Muscle of leg (tissue), 11 donors: Measurements from ENCODE around the gene PDE7B. TPM values are rescaled to one million over a fixed set of nuclear protein-coding genes. Genes with fewer than 3 reads are reported as not detected.

Experiments used
- DNase-seq: peaks from one replicate; pipeline ENCODE4 v3.0.0; 2013
- H3K27ac ChIP-seq: one replicate; pipeline ENCODE4 v1.5.1; 2013; ENCODE audit warnings: mild to moderate bottlenecking, low read length, control low read depth
- H3K27me3 ChIP-seq: one replicate; pipeline ENCODE4 v1.6.1; 2013; ENCODE audit warnings: low read length; ENCODE audit not compliant: control insufficient read depth, insufficient read depth
- H3K36me3 ChIP-seq: one replicate; pipeline ENCODE4 v1.6.1; 2013; ENCODE audit warnings: low read length; ENCODE audit not compliant: control insufficient read depth, insufficient read depth
- H3K4me1 ChIP-seq: one replicate; pipeline ENCODE4 v1.6.1; 2013; ENCODE audit warnings: low read length; ENCODE audit not compliant: control insufficient read depth, insufficient read depth
- H3K4me3 ChIP-seq: one replicate; pipeline ENCODE4 v1.5.1; 2013; ENCODE audit warnings: low read length, control low read depth
- H3K9me3 ChIP-seq: replicated peaks from 2 replicates; pipeline ENCODE4 v1.6.1; 2013; ENCODE audit warnings: low read depth, low read length; ENCODE audit not compliant: control insufficient read depth
- WGBS: methylation state at CpG from one replicate; pipeline ENCODE4 v1.1.5; 2013; ENCODE audit warnings: missing lambda C conversion rate; ENCODE audit not compliant: insufficient coverage; 5-methylcytosine and 5-hydroxymethylcytosine counted together
- polyA plus RNA-seq, 8 donors: library from polyadenylated mRNA; unstranded; fragments of 120-200 nt; gene quantifications; one replicate each; pipeline versions ENCODE4 v1.2.1 to v1.2.3, GENCODE V29; 2013; ENCODE audit warnings: inconsistent platforms in 1 of 8, low replicate concordance in 1 of 8; ENCODE audit not compliant: insufficient read length in 8 of 8, insufficient read depth in 1 of 8
- total RNA-seq: library from RNA; stranded (reverse); fragments of 120-200 nt; gene quantifications from one replicate; pipeline ENCODE4 v1.2.4, GENCODE V29; 2013

The PDE7B gene
- total and polyA plus RNA-seq, 9 donors = 6.9 to 10.9 (median 8.6) TPM

DNA sequence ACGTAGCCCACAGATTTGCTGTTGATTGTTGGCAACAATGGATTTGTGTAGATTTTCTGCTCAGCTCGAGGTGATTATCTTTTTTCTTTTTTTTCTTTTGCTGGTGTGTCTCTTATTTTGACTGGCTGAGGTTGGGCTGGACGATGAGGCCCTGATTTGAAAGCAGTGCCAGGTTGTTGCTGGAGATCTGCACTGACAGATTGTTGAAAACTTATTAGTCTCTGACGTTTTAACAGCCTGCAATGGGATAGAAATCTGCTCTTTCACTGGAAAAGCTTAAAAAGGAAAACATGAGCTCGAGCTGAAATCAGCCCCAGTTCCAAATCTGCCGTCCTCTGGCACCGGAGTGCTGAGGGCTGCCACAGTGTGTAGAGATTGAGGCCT, 87.7 kb downstream of the PDE7B start:
- 19% methylated on average over 5 of the region's 7 CpGs for WGBS
- Histone ChIP-seq H3K27ac (peak overlapping the region; percentile 89), H3K36me3 (no peaks in the 10 kb centered on the region), H3K4me3 (no peak overlapping the region), H3K27me3 (no peaks in the 10 kb centered on the region), H3K4me1 (peaks cover 23% of the 10 kb centered on the region), H3K9me3 (no peaks in the 10 kb centered on the region)
- peak; percentile 92 for DNase-seq

DNA sequence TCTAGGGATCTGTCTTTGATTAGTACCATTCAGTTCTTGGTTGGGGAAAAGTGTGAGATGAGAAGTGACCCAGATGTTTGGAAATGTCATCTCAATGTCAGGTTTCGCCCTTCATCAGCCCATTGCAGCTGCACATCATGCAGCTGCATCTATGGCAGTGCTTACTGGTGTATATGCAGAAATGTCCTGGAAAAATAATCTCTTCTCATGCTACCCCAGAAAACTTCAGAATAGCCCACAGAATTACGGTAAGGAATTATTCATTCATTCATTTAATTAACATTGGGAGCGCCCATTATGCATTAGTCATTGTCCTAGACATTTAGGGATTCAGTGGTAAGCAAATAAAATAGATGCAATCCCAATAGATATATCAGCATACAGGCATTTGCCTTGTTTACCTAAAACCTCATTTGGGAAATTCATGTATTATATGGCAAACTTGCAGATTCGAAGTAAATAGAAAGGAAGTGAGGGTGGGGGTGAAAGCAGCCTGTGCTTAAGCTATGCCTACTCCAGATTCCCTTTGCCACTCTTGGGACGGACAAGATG, 89.2 kb downstream of the PDE7B start:
- Histone ChIP-seq H3K27me3 (no peaks in the 10 kb centered on the region), H3K36me3 (no peaks in the 10 kb centered on the region), H3K9me3 (no peaks in the 10 kb centered on the region), H3K4me1 (peaks cover 23% of the 10 kb centered on the region), H3K27ac (no peak overlapping the region), H3K4me3 (no peak overlapping the region)
- peak; percentile 51 for DNase-seq
- WGBS = no CpG with 5 or more reads among the region's 5 CpGs

DNA sequence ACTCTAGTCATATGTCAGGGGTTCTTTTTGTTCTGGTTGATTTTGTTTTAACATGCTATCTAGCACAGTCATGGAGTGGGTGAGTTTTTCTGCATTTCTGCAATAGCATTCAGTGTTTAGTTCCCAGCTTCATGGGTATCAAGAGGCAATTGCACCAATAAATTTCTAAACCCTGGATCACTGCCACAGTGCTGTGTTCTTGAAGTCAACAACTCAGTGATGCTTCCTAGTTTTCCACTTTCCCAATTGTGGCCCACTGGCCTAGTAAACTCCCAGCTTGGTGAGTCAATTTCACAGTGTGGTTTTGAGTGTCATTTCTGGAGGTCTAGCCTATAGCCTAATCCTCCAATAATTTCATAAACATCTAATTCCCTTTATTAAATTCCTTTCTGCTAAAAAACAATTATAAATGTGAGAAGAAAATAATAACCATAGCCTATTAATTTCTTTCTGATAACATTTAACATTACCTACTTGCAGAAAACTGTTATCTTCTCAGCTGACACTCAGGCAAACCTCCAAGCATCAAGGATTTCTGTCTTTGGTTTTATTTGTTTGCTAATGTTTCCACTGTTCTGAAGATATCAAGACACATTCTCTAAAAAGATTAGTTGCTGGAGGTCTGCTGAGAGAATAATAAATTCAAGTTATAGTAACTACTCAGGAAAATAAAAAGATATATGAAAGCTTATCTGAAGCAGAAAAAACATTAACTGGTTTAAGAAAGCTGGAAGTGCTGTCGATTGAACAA, 89.9 kb downstream of the PDE7B start:
- no CpG with 5 or more reads among the region's 1 CpG for WGBS

DNA sequence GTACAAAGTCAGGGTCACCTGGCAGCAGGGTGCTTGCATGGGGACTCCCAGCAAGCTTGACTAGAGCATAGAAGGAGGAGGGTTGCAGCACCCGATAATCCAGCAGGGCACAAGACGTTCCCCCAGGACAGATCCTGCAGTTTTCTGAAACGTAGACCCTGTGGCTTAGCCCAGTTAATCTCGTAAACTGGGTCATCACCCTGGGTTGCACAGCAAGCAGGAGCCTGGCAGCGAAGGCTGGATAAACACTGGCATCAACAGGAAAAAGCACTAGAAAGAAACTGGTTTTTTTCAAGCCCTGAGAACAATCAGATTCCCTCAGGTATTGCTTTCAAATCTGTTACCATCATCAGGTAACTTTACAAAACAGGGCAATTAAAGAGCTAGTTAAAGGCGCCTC, 92.6 kb downstream of the PDE7B start:
- WGBS = 84% methylated on average over 4 of the region's 6 CpGs
- H3K4me3 ChIP-seq = no peak overlapping the region

More for the DNA sequence above, 89.9 kb downstream of the PDE7B start:
- H3K9me3 ChIP-seq = no peaks in the 10 kb centered on the region
- no peak for DNase-seq
- no peak overlapping the region for H3K27ac ChIP-seq
- no peaks in the 10 kb centered on the region for H3K27me3 ChIP-seq
- peaks cover 19% of the 10 kb centered on the region for H3K4me1 ChIP-seq
- H3K4me3 ChIP-seq = no peak overlapping the region
- H3K36me3 ChIP-seq = no peaks in the 10 kb centered on the region

DNA sequence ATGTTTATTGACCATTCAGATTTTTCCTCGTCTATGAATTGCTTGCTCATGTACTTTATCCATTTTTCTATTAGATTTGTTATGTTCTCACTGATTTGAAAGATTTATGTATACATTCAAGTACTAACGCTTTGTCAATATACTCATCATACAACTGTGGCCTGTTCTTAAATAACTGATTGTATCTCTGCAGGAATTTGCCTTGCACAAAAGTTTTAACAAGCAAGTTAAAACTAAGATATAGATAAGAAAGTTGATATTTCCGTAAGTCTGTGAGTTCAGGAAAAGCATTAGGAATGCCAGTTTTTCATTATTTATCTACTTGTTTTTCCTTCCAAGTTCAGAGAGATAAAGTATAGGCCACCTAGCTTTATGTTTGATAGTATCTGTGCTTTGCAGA, 95.2 kb downstream of the PDE7B start:
- Histone ChIP-seq H3K36me3 (peaks cover 5% of the 10 kb centered on the region), H3K9me3 (no peaks in the 10 kb centered on the region), H3K27ac (no peak overlapping the region), H3K4me1 (no peaks in the 10 kb centered on the region), H3K4me3 (no peak overlapping the region), H3K27me3 (no peaks in the 10 kb centered on the region)
- no CpG with 5 or more reads among the region's 3 CpGs for WGBS
- DNase-seq = no peak

More for the DNA sequence above, 92.6 kb downstream of the PDE7B start:
- no peaks in the 10 kb centered on the region for H3K9me3 ChIP-seq
- H3K4me1 ChIP-seq = peaks cover 5% of the 10 kb centered on the region
- no peak for DNase-seq
- H3K36me3 ChIP-seq = no peaks in the 10 kb centered on the region
- H3K27ac ChIP-seq = no peak overlapping the region
- no peaks in the 10 kb centered on the region for H3K27me3 ChIP-seq

DNA sequence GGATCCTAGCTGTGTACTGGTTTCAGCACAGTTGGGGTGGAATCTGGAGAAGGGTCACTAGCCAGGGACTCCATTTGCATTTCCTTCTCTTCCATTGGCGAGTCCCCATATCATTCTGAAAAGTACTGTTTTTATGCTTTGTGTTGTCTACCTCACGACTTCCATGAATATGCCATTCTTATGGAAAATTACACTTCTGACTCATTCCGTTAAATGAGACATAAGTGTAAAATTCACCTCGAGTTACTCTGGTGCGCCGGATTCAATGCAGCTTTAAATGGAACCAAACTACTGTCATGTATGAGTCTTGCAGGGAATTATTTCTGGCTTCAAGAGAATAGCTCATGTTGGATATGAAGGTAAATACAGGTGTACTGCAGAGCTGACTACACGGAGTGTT, 99.2 kb downstream of the PDE7B start:
- Histone ChIP-seq H3K27me3 (no peaks in the 10 kb centered on the region), H3K9me3 (no peaks in the 10 kb centered on the region), H3K27ac (no peak overlapping the region), H3K36me3 (peaks cover 5% of the 10 kb centered on the region), H3K4me1 (no peaks in the 10 kb centered on the region), H3K4me3 (no peak overlapping the region)
- no peak for DNase-seq
- WGBS = 92% methylated on average over 5 of the region's 7 CpGs

DNA sequence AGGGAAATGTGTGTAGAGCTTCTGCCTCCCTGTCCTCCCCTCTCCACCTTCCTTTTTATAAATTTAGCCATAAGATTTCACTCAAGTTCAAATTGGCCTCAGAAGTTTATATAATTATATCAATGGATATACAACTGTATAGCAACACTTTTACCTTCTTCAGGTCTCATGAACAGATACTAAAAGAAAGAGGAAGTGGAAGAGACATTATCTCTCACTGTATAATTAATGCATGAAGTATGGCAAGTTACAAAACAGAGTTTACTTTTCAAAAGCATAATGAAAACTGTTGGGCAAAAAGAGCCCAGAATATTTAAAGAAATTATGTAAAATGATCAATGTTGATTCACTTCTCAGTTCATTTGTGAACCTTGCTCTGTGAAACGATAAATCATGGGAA, 99.7 kb downstream of the PDE7B start:
- Histone ChIP-seq H3K4me3 (no peak overlapping the region), H3K4me1 (no peaks in the 10 kb centered on the region), H3K27ac (no peak overlapping the region), H3K9me3 (no peaks in the 10 kb centered on the region), H3K27me3 (no peaks in the 10 kb centered on the region), H3K36me3 (peaks cover 5% of the 10 kb centered on the region)
- no peak for DNase-seq
- WGBS = no CpG with 5 or more reads among the region's 1 CpG

DNA sequence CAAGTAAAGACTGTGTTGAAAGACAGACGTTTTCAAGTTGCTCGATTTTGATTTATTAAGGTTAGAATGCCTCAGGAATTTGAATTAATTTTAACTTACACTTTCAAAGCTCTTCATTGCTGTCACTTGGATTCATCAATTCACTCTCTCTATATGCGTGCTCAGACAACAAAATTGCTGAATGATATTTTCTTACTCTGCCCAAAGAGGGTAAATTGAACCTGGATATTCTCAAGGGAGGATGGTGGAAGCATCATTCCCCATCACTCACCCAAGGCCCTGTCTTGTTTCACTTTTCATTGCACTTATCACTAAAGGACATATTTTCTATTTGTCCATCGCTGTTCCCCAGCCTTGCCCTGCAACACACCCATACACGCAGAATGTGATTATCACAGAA, 102.3 kb downstream of the PDE7B start:
- 90% methylated on average over 2 of the region's 5 CpGs for WGBS
- no peak for DNase-seq
- Histone ChIP-seq H3K4me3 (no peak overlapping the region), H3K27ac (no peak overlapping the region), H3K27me3 (no peaks in the 10 kb centered on the region), H3K36me3 (peaks cover 5% of the 10 kb centered on the region), H3K4me1 (no peaks in the 10 kb centered on the region), H3K9me3 (no peaks in the 10 kb centered on the region)

DNA sequence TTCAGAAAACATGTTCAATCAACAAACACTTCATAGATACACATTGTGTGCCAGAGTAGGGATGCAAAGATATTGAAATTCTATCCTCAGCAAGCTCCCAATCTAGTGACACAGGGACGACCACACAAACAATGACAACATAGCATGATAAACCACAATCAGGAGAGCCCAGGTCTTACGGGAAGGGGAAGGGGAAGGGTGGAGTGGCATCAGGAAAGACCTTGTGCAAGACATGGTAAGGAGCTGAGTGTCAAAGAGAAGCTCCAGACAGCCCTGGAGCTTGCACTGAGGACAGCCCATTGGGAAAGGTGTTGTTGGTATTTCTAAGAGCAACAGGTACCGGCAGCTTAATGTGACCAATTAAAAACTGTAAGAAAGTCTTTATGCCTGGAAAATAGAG, 103.6 kb downstream of the PDE7B start:
- Histone ChIP-seq H3K9me3 (no peaks in the 10 kb centered on the region), H3K4me3 (no peak overlapping the region), H3K27me3 (no peaks in the 10 kb centered on the region), H3K36me3 (peaks cover 5% of the 10 kb centered on the region), H3K4me1 (no peaks in the 10 kb centered on the region), H3K27ac (no peak overlapping the region)
- 90% methylated on average over 1 of the region's 3 CpGs for WGBS
- DNase-seq = no peak

DNA sequence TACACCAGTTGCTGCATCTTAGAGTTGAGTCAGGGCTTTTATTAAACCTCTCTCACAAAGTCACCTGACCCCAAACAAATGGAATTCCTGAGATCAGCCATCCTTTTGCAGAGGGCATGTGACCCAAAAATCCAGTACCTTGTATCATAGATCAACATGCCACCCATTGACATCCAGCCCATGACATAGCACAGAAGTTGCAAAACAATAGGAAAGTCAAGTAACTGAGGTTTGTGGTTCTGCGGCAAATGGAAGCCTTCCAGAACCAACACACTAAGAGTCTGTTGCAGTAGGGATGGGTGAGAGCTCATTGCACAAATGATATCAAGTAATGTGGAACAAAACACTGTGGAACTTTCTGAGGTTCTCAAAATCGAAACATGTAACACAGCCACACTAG, 111.2 kb downstream of the PDE7B start:
- Histone ChIP-seq H3K9me3 (peaks cover 7% of the 10 kb centered on the region), H3K4me3 (no peak overlapping the region), H3K36me3 (no peaks in the 10 kb centered on the region), H3K4me1 (no peaks in the 10 kb centered on the region), H3K27me3 (no peaks in the 10 kb centered on the region), H3K27ac (no peak overlapping the region)
- WGBS = no CpG with 5 or more reads among the region's 2 CpGs
- DNase-seq = no peak
